GM06990 (cell line): Measurements from ENCODE around the gene GSAP.

Experiments
- DNase-seq: peaks from one replicate; pipeline ENCODE4 v3.0.0-alpha.2; 2011; ENCODE audit not compliant: insufficient read length; ENCODE audit errors: extremely low read depth
- H3K27me3 ChIP-seq: replicated peaks from 2 replicates; pipeline ENCODE4 v1.6.0; 2011; ENCODE audit warnings: low read length; ENCODE audit not compliant: control insufficient read depth, insufficient read depth
- H3K36me3 ChIP-seq: 2 replicates; pipeline ENCODE4 v1.5.1; 2011; ENCODE audit warnings: low read length; ENCODE audit not compliant: control insufficient read depth, insufficient read depth
- H3K4me3 ChIP-seq: replicated peaks from 2 replicates; pipeline ENCODE4 v1.5.1; 2011; ENCODE audit warnings: low read depth, mild to moderate bottlenecking, control low read depth, low read length
- TF ChIP-seq, protein P1 (sequence below): IDR thresholded peaks from 2 replicates; pipeline ENCODE4 v1.5.1; 2011; ENCODE audit warnings: low read length, control low read depth, mild to moderate bottlenecking, inconsistent platforms; ENCODE audit not compliant: insufficient read depth, poor library complexity, severe bottlenecking

GSAP gene

DNA sequence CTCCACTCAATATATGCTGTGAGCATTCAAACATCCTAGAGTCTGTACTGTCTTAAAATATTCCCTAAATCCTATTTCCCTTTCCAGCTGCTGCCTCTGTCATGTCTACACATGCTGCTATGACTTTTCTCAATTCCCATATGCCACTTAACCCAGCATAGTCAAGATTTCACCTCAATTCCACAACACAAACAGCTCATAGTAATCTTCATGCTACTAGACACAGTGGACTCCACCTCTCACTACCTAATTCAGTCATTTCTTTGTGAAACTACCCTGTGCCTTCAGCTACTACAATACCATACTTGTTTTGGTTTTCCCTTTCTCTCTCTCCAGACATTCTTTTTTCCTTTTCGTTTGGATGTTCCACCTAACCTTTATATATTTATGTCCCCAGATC, 45.5 kb downstream of the GSAP start:
- TF ChIP-seq, protein P1, sequence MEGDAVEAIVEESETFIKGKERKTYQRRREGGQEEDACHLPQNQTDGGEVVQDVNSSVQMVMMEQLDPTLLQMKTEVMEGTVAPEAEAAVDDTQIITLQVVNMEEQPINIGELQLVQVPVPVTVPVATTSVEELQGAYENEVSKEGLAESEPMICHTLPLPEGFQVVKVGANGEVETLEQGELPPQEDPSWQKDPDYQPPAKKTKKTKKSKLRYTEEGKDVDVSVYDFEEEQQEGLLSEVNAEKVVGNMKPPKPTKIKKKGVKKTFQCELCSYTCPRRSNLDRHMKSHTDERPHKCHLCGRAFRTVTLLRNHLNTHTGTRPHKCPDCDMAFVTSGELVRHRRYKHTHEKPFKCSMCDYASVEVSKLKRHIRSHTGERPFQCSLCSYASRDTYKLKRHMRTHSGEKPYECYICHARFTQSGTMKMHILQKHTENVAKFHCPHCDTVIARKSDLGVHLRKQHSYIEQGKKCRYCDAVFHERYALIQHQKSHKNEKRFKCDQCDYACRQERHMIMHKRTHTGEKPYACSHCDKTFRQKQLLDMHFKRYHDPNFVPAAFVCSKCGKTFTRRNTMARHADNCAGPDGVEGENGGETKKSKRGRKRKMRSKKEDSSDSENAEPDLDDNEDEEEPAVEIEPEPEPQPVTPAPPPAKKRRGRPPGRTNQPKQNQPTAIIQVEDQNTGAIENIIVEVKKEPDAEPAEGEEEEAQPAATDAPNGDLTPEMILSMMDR: no peak
- no peak for DNase-seq

DNA sequence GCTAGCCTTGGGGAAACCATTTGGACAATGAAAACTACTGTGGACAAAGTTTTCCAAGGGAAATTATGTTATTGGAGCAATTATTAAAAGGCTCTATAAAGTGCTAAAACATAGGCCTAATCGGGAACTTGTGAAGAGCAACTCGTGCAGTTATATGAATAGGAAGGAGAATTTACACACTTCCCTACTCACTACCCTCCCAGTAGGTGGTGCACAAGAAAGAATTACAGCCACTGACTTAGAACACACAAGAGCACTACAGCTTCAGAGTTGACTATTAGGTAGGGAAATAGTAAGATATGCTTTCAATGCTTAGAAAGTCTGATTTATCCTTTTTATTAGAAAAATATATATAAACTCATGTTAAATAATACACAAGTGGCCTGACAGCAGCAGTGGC, 47.2 kb downstream of the GSAP start:
- Histone ChIP-seq H3K36me3 (no peaks in the 10 kb centered on the region), H3K27me3 (no peaks in the 10 kb centered on the region), H3K4me3 (no peak overlapping the region)
- TF ChIP-seq, protein P1: peak; percentile 26
- DNase-seq: no peak

More for the DNA sequence above, 45.5 kb downstream of the GSAP start:
- no peaks in the 10 kb centered on the region for H3K36me3 ChIP-seq
- H3K27me3 ChIP-seq: no peaks in the 10 kb centered on the region
- no peak overlapping the region for H3K4me3 ChIP-seq

DNA sequence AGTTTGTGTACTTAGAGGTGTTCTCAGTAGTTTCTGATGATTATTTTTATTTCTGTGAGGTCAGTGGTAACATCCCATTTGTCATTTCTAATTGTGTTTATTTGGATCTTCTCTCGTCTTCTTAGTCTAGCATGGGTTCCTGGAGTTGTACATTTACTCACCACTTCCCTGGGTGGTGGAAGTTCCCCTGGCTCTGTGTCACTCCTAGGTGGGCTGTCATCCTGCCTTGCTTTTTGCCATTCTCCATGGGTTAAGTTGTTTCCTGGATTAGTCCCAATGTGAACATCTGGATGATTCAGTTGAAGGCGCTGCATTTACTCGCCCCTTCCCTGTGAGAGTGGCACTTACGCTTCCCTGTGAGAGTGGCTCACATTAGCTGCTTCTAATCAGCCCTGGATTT, 48.2 kb downstream of the GSAP start:
- TF ChIP-seq, protein P1: no peak
- no peaks in the 10 kb centered on the region for H3K36me3 ChIP-seq
- H3K27me3 ChIP-seq: no peaks in the 10 kb centered on the region
- no peak for DNase-seq
- H3K4me3 ChIP-seq: no peak overlapping the region

DNA sequence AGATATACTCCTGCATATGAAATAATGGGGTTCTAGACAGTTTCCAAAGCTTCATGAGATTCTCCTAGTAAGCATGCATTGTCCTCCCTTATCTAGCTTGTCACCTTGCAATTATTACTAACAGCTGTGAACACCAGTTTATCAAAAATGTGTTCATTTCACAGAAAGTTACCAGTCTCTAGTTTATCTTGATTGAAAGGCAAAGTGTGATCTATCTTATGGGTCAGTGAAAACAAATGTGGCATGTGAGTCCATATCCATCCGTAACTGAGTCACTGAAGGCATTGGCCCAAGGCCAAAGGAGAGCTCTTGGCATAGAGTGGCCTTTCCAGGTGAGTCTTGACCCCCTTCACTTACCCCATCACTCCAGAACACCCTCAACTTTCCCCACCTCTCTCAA, 53.2 kb downstream of the GSAP start:
- TF ChIP-seq, protein P1: no peak
- no peaks in the 10 kb centered on the region for H3K36me3 ChIP-seq
- no peak overlapping the region for H3K4me3 ChIP-seq
- DNase-seq: no peak
- H3K27me3 ChIP-seq: no peaks in the 10 kb centered on the region

DNA sequence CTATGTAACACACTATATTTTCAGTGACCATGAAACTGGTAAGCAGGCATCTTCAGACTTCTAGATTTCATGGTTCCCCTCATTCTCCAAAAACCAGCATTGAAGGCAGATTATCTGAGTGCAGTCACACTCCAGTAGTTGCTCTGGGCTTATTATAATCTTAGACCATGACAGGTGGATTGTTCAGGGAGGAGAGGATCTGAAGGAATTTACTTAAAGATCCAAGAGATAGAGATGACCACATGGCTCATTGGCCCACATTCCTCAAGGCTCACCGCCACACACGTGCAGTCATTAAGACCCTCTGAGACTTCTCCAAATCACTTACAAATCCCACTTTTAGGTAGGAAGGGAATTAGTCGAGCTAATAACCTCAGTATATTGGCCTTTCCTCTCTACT, 55.2 kb downstream of the GSAP start:
- no peak for DNase-seq
- no peaks in the 10 kb centered on the region for H3K36me3 ChIP-seq
- TF ChIP-seq, protein P1: no peak

DNA sequence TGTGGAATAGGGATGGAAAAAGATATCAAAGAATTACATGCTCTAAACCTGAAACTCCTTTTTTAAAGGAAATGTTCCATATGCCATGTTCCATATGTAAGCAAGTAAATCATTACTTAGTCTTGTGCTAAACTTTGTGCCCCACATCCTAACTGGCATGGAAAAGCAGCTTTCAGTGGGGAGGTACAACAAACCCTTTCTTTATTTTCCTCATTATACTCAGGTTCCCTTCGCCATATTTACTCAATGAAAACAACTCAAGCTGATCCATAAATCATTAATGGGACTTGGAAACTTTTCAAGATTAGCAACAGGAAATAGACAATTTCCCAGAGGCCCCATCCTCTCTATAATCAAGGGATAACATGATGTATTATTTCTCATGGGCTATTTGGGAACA, 56.0 kb downstream of the GSAP start:
- no peaks in the 10 kb centered on the region for H3K36me3 ChIP-seq
- no peak for DNase-seq
- TF ChIP-seq, protein P1: no peak
- H3K27me3 ChIP-seq: no peaks in the 10 kb centered on the region
- H3K4me3 ChIP-seq: no peak overlapping the region

More for the DNA sequence above, 55.2 kb downstream of the GSAP start:
- no peaks in the 10 kb centered on the region for H3K27me3 ChIP-seq
- no peak overlapping the region for H3K4me3 ChIP-seq
